Esophagus muscularis mucosa (tissue), 4 donors: ENCODE data around the gene CDKN2B-AS1.

Experiments
- CTCF ChIP-seq, 3 experiments: fragments of 200-600 bp in 2 of 3; fragments of 450-650 bp in 1 of 3; sonication (generic) in 2 of 3; IDR thresholded peaks; one replicate each; pipeline ENCODE4 v1.5.1; 2017 to 2019; ENCODE audit warnings: antibody characterized with exemption in 3 of 3, mild to moderate bottlenecking in 2 of 3, moderate library complexity in 1 of 3
- EP300 ChIP-seq: sonication (generic); formaldehyde crosslinking; IDR thresholded peaks from one replicate; pipeline ENCODE4 v1.6.1; 2017; ENCODE audit warnings: antibody characterized with exemption
- POLR2A ChIP-seq: fragments of 450-650 bp; IDR thresholded peaks from one replicate; pipeline ENCODE4 v1.6.1; 2017; ENCODE audit warnings: antibody characterized with exemption, moderate library complexity, mild to moderate bottlenecking, low read depth
- POLR2AphosphoS5 ChIP-seq, 2 donors: sonication (generic); formaldehyde crosslinking; IDR thresholded peaks; one replicate each; pipeline ENCODE4 v1.6.1; 2017; ENCODE audit warnings: antibody characterized with exemption in 2 of 2

DNA sequence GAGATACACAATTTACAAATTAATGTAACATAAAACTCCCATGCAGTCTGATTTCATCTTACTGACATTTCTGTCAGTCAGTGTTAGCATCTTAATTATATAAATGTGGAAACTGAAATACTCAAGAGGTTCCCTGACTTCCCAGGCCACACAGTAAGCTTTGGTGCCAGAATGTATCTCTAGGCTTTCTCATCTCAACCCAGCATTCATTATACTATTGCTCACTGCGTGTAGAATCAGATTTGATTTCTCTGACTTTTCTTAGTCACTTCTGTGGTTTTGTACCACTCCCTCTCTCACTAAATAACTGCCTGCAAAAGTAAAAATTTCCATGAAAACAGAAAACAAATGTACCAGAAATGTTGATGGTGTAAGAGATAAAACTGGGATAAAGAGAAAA, 46.2 kb downstream of the CDKN2B-AS1 start:
- TF ChIP-seq POLR2AphosphoS5 (IDR thresholded peaks at IDR 0.05) (no peak), CTCF (IDR thresholded peaks at IDR 0.05) (no peak), POLR2A (no peak), EP300 (no peak)
